ENCODE measurements around the gene APLNR. TPM values are rescaled to one million over a fixed set of nuclear protein-coding genes. Genes with fewer than 3 reads are reported as not detected.

APLNR gene
- total RNA-seq, 1 donor from 2014 or later = 48.8 TPM

DNA sequence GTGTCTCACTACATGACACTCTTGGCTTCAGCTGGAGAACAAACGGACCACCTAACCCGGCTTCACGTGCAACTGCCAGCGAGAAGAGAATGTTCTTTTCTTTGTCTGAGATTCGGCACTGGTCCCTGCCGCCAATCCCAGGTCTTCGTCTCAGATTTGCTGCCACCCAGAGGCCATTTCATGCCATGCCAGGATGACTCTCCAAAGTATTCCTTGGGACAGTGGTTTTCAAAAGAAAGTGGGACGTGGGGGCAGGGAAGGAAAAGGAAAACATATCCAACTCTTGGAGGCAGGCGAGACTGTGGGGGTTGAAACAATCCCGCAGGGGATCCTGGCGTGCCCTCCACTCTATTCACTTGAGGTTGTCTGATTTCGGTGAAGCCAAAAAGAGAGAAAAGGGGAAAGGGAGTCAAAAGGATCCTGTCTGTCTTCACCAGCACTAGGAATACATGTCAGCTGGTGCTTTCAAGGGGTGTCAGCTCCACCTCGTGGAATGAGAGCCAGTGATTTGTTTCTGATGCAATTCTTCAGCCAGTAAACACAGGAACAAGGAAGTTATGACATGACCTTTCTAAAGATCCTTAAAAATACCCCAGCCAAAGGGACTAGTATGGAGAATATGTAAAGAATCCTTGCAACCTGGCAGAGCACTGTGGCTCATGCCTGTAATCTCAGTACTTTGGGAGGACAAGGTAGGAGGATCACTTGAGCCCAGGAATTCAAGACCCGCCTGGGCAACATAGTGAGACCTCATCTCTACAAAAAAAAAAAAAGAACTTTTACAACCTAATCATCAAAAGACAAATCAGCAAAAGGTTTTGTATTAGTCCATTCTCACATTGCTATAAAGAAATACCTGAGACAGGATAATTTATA lies 41.0 kb upstream of the APLNR start:
- Mint-ChIP-seq H3K4me3 (ENCODE audit: unreplicated experiment) (peak overlapping the region; percentile 21), H3K27ac (ENCODE audit: unreplicated experiment) (peak overlapping the region; percentile 87), H3K36me3 (ENCODE audit: low read depth, unreplicated experiment) (peaks cover 3% of the 10 kb centered on the region), H3K27me3 (ENCODE audit: unreplicated experiment) (peaks cover 1% of the 10 kb centered on the region), H3K9me3 (ENCODE audit: unreplicated experiment) (peaks cover 4% of the 10 kb centered on the region), H3K4me1 (ENCODE audit: unreplicated experiment) (peaks cover 26% of the 10 kb centered on the region)
- peak; percentile 78 for DNase-seq (ENCODE audit: low spot score)
- TF ChIP-seq CTCF (IDR thresholded peaks at IDR 0.05; ENCODE audit: unreplicated experiment) = peak; percentile 77

DNA sequence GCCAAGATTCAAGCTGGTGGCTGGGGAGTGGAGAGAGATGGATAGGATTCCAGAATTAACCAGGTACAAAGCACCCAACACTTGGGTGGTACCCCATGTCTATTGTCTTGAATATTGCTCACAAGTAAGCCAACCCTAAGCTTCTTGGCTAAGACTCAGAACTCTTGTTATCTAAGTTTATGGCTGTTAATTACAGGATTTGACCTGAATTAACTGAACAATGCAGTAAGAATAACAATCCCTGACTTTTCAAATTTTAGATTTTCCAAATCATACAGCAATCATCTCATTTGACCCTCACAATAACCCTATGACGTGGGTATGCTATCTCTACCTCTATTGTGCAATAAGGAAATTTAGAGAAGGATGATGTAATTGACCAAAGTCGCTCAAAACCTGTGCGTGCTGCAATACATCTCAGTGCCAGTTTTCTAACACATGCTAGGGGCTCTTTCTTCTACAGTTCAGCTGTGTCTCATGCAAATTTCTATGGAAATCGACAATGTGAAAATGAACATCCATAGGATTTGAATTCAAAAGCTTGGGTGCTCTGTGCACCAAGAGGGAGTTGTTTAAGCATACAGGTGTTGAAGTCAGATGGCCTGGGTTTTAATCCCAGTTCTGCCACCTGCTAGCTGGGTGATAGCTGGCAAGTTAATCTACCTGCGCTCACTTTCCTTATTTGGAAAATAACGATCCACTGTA lies 40.1 kb upstream of the APLNR start:
- peaks cover 3% of the 10 kb centered on the region for H3K36me3 Mint-ChIP-seq (ENCODE audit: low read depth, unreplicated experiment)
- peaks cover 26% of the 10 kb centered on the region for H3K4me1 Mint-ChIP-seq (ENCODE audit: unreplicated experiment)
- H3K27me3 Mint-ChIP-seq (ENCODE audit: unreplicated experiment) = peaks cover 1% of the 10 kb centered on the region
- no peak for DNase-seq (ENCODE audit: low spot score)
- H3K4me3 Mint-ChIP-seq (ENCODE audit: unreplicated experiment) = no peak overlapping the region
- TF ChIP-seq CTCF (IDR thresholded peaks at IDR 0.05; ENCODE audit: unreplicated experiment) = no peak
- H3K27ac Mint-ChIP-seq (ENCODE audit: unreplicated experiment) = no peak overlapping the region
- peaks cover 4% of the 10 kb centered on the region for H3K9me3 Mint-ChIP-seq (ENCODE audit: unreplicated experiment)

DNA sequence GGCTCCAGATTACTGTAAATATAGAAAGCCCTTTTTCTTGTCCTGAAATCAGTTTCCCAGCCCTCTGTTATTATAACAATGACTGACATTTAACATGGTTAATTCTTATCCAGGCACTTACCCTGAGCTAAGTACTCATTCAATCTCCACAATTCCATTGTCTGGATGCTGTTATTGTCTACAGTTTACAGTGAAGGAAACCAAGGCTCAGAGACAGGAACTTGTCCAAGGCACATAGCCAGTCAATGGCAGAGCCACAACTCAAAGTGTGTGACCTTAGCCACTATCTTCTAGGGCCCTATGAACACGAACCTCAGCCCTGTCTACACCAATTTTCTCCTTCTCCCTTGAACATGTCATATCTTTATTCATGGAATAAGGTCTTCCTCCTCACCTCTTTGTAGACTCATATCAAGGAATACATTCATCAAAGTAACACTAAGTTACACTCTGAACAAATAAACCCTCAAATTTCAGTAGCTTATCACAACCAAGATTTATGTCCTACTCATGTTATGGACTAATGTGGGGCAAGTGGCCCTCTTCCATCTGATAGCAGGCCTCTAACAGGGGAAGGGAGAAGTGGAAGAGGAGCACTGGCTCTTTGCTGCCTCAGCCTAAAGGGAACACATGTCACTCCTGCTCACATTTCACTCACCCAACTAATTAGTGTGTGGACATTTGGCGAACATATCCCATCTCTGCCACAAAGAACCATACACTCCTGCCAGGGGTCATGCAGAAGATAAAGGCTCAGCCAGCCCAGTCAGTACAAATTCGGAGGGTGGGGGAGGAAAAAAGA lies 39.3 kb upstream of the APLNR start:
- DNase-seq (ENCODE audit: low spot score) = no peak
- Mint-ChIP-seq H3K27me3 (ENCODE audit: unreplicated experiment) (peaks cover 1% of the 10 kb centered on the region), H3K27ac (ENCODE audit: unreplicated experiment) (no peak overlapping the region), H3K9me3 (ENCODE audit: unreplicated experiment) (peaks cover 4% of the 10 kb centered on the region), H3K4me3 (ENCODE audit: unreplicated experiment) (no peak overlapping the region), H3K36me3 (ENCODE audit: low read depth, unreplicated experiment) (peaks cover 3% of the 10 kb centered on the region), H3K4me1 (ENCODE audit: unreplicated experiment) (peaks cover 26% of the 10 kb centered on the region)
- no peak for TF ChIP-seq CTCF (IDR thresholded peaks at IDR 0.05; ENCODE audit: unreplicated experiment)

GRCh38 chr11:57275582-57275981 lies 38.5 kb upstream of the APLNR start:
- peaks cover 4% of the 10 kb centered on the region for H3K9me3 Mint-ChIP-seq (ENCODE audit: unreplicated experiment)
- peaks cover 3% of the 10 kb centered on the region for H3K36me3 Mint-ChIP-seq (ENCODE audit: low read depth, unreplicated experiment)
- H3K4me1 Mint-ChIP-seq (ENCODE audit: unreplicated experiment) = peaks cover 26% of the 10 kb centered on the region
- H3K4me3 Mint-ChIP-seq (ENCODE audit: unreplicated experiment) = no peak overlapping the region
- H3K27ac Mint-ChIP-seq (ENCODE audit: unreplicated experiment) = no peak overlapping the region
- TF ChIP-seq CTCF (IDR thresholded peaks at IDR 0.05; ENCODE audit: unreplicated experiment) = no peak
- peaks cover 1% of the 10 kb centered on the region for H3K27me3 Mint-ChIP-seq (ENCODE audit: unreplicated experiment)
- DNase-seq (ENCODE audit: low spot score) = no peak
